ENCODE measurements around the gene CCDC40.

The CCDC40 gene

DNA sequence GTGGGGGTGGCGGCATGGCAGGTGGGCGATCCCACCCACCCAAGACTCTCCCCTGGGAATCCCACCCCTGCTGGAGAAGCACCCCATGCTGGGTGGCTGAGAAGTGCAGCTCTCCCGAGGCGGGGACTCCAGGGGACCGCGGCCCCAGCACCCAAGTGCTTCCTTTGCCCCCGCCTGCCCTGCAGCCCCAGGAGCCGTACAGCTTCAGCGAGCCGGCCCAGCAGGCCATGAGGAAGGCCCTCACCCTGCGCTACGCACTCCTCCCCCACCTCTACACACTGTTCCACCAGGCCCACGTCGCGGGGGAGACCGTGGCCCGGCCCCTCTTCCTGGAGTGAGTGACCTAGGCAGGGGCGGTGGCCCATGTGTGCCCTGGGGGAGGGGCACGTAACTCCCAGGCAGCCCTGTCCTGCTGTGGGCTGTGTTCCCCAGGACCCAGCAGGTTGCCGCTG is 76.6 kb downstream of the CCDC40 start:
- no peak overlapping the region for H3K4me3 Mint-ChIP-seq
- H3K27ac Mint-ChIP-seq, result no peak overlapping the region
- peaks cover 10% of the 10 kb centered on the region for H3K9me3 Mint-ChIP-seq
- peaks cover 19% of the 10 kb centered on the region for H3K4me1 Mint-ChIP-seq
- ATAC-seq, result peak; percentile 35
- peaks cover 9% of the 10 kb centered on the region for H3K27me3 Mint-ChIP-seq
- H3K36me3 Mint-ChIP-seq, result peaks cover 14% of the 10 kb centered on the region

- H3K27ac Mint-ChIP-seq, result no peak overlapping the region
- peaks cover 9% of the 10 kb centered on the region for H3K27me3 Mint-ChIP-seq
- H3K36me3 Mint-ChIP-seq, result peaks cover 14% of the 10 kb centered on the region
- no peak overlapping the region for H3K4me3 Mint-ChIP-seq
- H3K4me1 Mint-ChIP-seq, result peaks cover 19% of the 10 kb centered on the region
- H3K9me3 Mint-ChIP-seq, result peaks cover 10% of the 10 kb centered on the region
- ATAC-seq, result no peak
These were observed 78.3 kb downstream of the CCDC40 start for GRCh38 chr17:80114758-80115157.

GRCh38 chr17:80115159-80115558 is 78.7 kb downstream of the CCDC40 start:
- no peak overlapping the region for H3K27ac Mint-ChIP-seq
- H3K4me1 Mint-ChIP-seq, result peaks cover 19% of the 10 kb centered on the region
- H3K27me3 Mint-ChIP-seq, result peaks cover 9% of the 10 kb centered on the region
- no peak for ATAC-seq
- no peak overlapping the region for H3K4me3 Mint-ChIP-seq
- H3K36me3 Mint-ChIP-seq, result peaks cover 14% of the 10 kb centered on the region
- H3K9me3 Mint-ChIP-seq, result peaks cover 10% of the 10 kb centered on the region

GRCh38 chr17:80116276-80116920 is 80.0 kb downstream of the CCDC40 start:
- H3K9me3 Mint-ChIP-seq, result peaks cover 10% of the 10 kb centered on the region
- H3K27me3 Mint-ChIP-seq, result peaks cover 2% of the 10 kb centered on the region
- H3K4me1 Mint-ChIP-seq, result peaks cover 15% of the 10 kb centered on the region
- H3K4me3 Mint-ChIP-seq, result no peak overlapping the region
- no peak for ATAC-seq
- no peak overlapping the region for H3K27ac Mint-ChIP-seq
- H3K36me3 Mint-ChIP-seq, result peaks cover 14% of the 10 kb centered on the region

GRCh38 chr17:80116921-80117380 is 80.5 kb downstream of the CCDC40 start:
- no peak overlapping the region for H3K27ac Mint-ChIP-seq
- peaks cover 14% of the 10 kb centered on the region for H3K36me3 Mint-ChIP-seq
- H3K9me3 Mint-ChIP-seq, result peaks cover 10% of the 10 kb centered on the region
- H3K4me3 Mint-ChIP-seq, result no peak overlapping the region
- H3K27me3 Mint-ChIP-seq, result no peaks in the 10 kb centered on the region
- H3K4me1 Mint-ChIP-seq, result peaks cover 13% of the 10 kb centered on the region
- no peak for ATAC-seq

- peaks cover 10% of the 10 kb centered on the region for H3K9me3 Mint-ChIP-seq
- no peak overlapping the region for H3K4me3 Mint-ChIP-seq
- ATAC-seq, result peak; percentile 34
- peaks cover 7% of the 10 kb centered on the region for H3K4me1 Mint-ChIP-seq
- H3K27me3 Mint-ChIP-seq, result no peaks in the 10 kb centered on the region
- no peak overlapping the region for H3K27ac Mint-ChIP-seq
- H3K36me3 Mint-ChIP-seq, result peaks cover 14% of the 10 kb centered on the region
These were observed 81.3 kb downstream of the CCDC40 start for GRCh38 chr17:80117491-80118401.

GRCh38 chr17:80118601-80119270 is 82.3 kb downstream of the CCDC40 start:
- no peak for ATAC-seq
- Mint-ChIP-seq H3K36me3 (peaks cover 14% of the 10 kb centered on the region), H3K4me1 (no peaks in the 10 kb centered on the region), H3K9me3 (peaks cover 10% of the 10 kb centered on the region), H3K27me3 (no peaks in the 10 kb centered on the region), H3K27ac (no peak overlapping the region), H3K4me3 (no peak overlapping the region)

- no peaks in the 10 kb centered on the region for H3K4me1 Mint-ChIP-seq
- peaks cover 14% of the 10 kb centered on the region for H3K36me3 Mint-ChIP-seq
- H3K9me3 Mint-ChIP-seq, result peaks cover 10% of the 10 kb centered on the region
- H3K4me3 Mint-ChIP-seq, result no peak overlapping the region
- H3K27ac Mint-ChIP-seq, result no peak overlapping the region
- ATAC-seq, result no peak
- peaks cover 4% of the 10 kb centered on the region for H3K27me3 Mint-ChIP-seq
These were observed 82.9 kb downstream of the CCDC40 start for GRCh38 chr17:80119271-80119791.

GRCh38 chr17:80119839-80120238 is 83.4 kb downstream of the CCDC40 start:
- Mint-ChIP-seq H3K36me3 (peaks cover 10% of the 10 kb centered on the region), H3K27me3 (peaks cover 9% of the 10 kb centered on the region), H3K9me3 (peaks cover 9% of the 10 kb centered on the region), H3K27ac (no peak overlapping the region), H3K4me1 (no peaks in the 10 kb centered on the region), H3K4me3 (no peak overlapping the region)
- ATAC-seq, result no peak

DNA sequence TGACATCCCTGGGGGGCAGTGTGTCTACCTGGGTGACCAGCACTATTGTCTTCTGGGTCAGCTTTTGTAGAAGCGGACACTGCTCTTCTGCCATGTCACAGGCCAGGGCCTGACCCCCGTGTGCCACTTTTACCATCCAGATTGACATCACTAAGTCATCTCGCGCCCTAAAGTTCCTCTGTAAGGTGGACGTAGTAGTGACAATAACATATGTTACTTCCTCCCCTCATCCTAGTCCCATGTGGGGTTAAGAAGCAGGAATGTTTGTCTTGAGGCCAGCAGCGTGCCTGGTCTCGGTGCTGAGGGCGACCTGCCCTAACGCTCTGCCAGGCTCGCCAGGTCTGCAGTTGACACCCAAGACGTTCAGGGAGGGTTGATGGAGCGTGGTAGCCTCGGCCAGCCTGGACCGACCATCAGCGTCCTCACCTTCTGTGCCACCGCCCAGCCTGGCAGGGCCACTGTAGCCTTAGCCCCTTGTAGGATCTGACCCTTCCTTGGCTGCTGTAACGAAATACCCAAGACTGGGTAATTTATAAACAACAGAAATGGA is 85.7 kb downstream of the CCDC40 start:
- no peak for ATAC-seq
- no peak overlapping the region for H3K4me3 Mint-ChIP-seq
- H3K27ac Mint-ChIP-seq, result no peak overlapping the region
- no peaks in the 10 kb centered on the region for H3K36me3 Mint-ChIP-seq
- peaks cover 9% of the 10 kb centered on the region for H3K27me3 Mint-ChIP-seq
- no peaks in the 10 kb centered on the region for H3K4me1 Mint-ChIP-seq
- H3K9me3 Mint-ChIP-seq, result no peaks in the 10 kb centered on the region

- no peak for ATAC-seq
- H3K4me1 Mint-ChIP-seq, result no peaks in the 10 kb centered on the region
- no peaks in the 10 kb centered on the region for H3K36me3 Mint-ChIP-seq
- no peaks in the 10 kb centered on the region for H3K9me3 Mint-ChIP-seq
- peaks cover 9% of the 10 kb centered on the region for H3K27me3 Mint-ChIP-seq
- H3K4me3 Mint-ChIP-seq, result no peak overlapping the region
- H3K27ac Mint-ChIP-seq, result no peak overlapping the region
These were observed 86.6 kb downstream of the CCDC40 start for GRCh38 chr17:80122926-80123505.

DNA sequence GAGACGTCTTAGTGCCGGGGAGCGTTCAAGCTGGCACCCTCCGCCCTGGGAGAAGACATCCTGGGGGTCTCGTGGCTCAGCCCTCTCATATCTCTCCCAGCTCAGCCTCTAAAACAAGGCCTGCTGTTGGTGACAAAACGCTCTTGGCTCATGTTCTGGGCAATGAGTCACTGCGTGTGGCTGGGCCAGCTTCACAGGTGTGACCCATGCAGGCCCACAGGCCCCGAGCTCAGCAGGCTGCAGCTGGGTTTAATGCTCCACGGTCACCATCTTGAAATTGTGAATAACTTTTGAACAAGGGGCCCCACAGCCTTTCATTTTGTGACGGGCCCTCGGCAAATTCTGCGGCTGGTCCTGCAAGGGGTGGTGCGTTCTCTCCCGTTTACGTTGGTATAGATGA is 87.3 kb downstream of the CCDC40 start:
- H3K36me3 Mint-ChIP-seq, result no peaks in the 10 kb centered on the region

DNA sequence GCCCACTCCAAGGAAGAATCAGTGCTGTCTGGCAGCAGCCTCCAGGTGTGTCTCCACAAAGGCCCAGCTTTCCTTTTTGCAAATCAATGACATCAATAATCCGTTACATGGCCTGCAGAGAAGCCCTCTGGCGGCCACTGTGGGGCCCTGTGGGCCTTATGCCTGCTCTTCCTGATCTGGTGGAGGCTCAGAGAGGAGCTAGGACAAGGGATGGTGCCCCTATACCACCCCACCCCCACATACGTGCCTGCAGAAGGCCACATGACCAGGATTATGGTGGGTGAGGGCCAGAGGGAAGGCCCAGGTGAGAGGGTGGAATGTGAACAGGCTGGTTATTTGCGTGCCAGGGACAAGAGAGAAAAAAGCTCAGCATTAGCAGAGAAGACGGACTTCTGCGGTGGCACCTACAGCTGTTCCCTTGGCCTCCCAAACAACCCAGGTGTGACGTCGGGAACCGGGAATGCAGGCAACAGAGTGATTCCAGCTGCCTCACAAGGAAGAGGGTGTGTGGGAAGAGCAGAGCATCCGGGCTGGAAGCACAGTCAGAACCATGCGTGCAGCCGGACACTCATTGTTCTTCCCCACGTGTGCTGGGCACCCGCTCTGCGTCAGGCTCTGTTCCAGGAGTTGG is 88.0 kb downstream of the CCDC40 start:
- Mint-ChIP-seq H3K4me1 (no peaks in the 10 kb centered on the region), H3K36me3 (no peaks in the 10 kb centered on the region), H3K9me3 (no peaks in the 10 kb centered on the region), H3K4me3 (no peak overlapping the region), H3K27ac (no peak overlapping the region), H3K27me3 (peaks cover 9% of the 10 kb centered on the region)
- ATAC-seq, result no peak

More for the DNA sequence above, 87.3 kb downstream of the CCDC40 start:
- Mint-ChIP-seq H3K4me3 (no peak overlapping the region), H3K27ac (no peak overlapping the region), H3K27me3 (peaks cover 9% of the 10 kb centered on the region), H3K4me1 (no peaks in the 10 kb centered on the region), H3K9me3 (no peaks in the 10 kb centered on the region)
- ATAC-seq, result no peak
